Measurements from ENCODE around the gene DGKG. TPM values are rescaled to one million over a fixed set of nuclear protein-coding genes. Genes with fewer than 3 reads are reported as not detected.

The DGKG gene
- total and polyA plus RNA-seq, 2 of the 8 experiments (the other 6 are each of a cell fraction or from before 2014, with no cell fraction given): 0.30 to 0.48 TPM

DNA sequence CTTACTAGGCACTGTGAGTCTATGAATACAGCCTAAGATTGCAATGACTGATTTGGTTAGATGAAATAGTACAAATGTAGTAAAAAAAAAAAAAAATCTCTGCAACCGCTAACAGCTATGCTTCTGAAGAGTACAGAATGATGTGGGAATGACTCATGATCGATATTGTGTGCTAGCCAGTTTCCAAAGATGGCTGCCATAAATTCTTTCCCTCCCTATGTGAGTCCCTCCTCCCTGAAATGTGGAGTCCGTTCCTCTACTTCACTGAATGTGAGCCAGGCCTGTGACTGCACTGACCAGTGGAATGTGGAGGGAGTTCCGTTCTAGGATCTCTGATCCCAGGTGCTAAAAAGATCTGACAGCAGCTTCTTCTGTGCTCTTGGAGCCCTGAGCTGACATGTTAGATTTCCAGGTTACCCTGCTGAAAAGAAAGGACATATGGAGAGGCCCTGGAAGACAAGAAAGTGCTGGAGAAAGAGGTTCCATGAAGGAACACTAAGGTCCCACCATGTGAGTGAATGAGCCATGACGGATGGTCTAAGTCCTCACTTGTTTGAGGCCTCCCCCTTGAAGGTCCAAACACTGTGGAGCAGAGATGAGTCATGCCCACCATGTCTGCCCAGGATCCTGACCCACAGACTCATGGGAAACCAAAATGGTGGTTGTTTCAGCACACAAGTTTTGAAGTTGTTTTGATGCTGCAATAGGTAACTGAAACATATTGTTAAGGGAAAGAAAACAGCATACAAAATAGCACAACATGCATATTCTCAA lies 46.3 kb downstream of the DGKG start (continued):
- TF ChIP-seq, protein P1, sequence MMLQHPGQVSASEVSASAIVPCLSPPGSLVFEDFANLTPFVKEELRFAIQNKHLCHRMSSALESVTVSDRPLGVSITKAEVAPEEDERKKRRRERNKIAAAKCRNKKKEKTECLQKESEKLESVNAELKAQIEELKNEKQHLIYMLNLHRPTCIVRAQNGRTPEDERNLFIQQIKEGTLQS (IDR thresholded peaks at IDR 0.05; ENCODE audit: insufficient read depth, low read depth, low read length): no peak
- TF ChIP-seq KDM5A (IDR thresholded peaks at IDR 0.05; ENCODE audit: low read length) (no peak), TAF1 (IDR thresholded peaks at IDR 0.05; ENCODE audit: low read depth, low read length) (no peak), CHD1 (IDR thresholded peaks at IDR 0.05; ENCODE audit: low read depth, low read length) (no peak), CREB1 (IDR thresholded peaks at IDR 0.05) (no peak)
